Measurements from ENCODE around the gene TNFRSF1A. TPM values are rescaled to one million over a fixed set of nuclear protein-coding genes. Genes with fewer than 3 reads are reported as not detected.

Gene TNFRSF1A
- total and polyA plus RNA-seq, 2 of the 13 experiments (the other 11 are each of a cell fraction or from before 2014, with no cell fraction given): 41.5 to 61.2 TPM

DNA sequence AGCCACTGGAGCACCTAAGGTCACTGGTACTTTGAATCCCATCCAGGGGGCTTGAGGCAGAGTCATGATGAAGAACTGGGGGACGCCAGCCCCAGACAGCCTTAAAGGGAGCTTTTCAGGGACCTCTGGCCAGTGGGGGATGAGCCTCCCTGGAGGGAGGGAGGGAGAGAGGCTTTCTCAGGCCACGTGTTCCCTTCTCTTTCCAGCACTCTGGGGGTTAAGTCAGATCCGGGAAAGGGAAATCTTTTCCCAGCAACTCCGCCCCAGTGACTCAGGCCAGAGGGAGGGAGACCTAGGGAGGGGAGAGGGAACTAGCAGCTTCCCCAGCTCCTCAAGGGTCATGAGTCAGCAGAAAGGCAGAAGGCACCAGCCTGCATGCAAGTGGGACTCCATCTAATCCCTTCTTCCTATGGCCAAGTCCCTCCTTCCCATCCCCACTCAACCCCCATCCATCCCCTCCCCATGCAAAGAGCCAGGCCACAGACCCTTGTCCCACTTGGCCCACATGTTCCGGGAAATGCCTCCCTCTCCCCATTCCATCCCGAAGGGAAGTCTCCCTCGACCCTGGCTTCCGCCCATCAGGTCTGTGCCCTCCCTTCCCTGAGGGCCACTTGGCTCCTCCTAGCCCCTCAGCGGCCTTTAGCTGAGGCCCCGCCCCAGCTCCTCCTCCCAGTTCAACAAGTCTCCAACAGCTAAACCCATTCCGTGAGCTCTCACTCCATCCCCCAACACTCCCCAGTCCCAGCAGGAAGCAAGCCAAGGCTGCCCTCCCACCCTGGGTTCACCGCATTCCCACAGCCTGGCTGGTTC is 5.6 kb downstream of the TNFRSF1A start (continued):
- TF ChIP-seq NKX3-1 (CRISPR knock-in tag; IDR thresholded peaks at IDR 0.05): peak; percentile 21; the same call in 1 of the 2 replicates
- TF ChIP-seq ZBTB42 (CRISPR knock-in tag; IDR thresholded peaks at IDR 0.05): 0 out of 2 replicates have a peak, but pooled peaks have one; percentile 27
- no peak for TF ChIP-seq ZSCAN21 (CRISPR knock-in tag; IDR thresholded peaks at IDR 0.05; ENCODE audit: borderline replicate concordance)
- no peak for TF ChIP-seq ZFP82 (CRISPR knock-in tag; IDR thresholded peaks at IDR 0.05; ENCODE audit: borderline replicate concordance)
- no peak for TF ChIP-seq MATR3 (CRISPR knock-in tag; IDR thresholded peaks at IDR 0.05)
- no peak for TF ChIP-seq AGO2 (optimal IDR thresholded peaks at IDR 0.05; ENCODE audit: low read depth, low read length)
- TF ChIP-seq POLR2A (IDR thresholded peaks at IDR 0.05; ENCODE audit: insufficient read depth in 1 of 2, low read depth in 2 of 2, low read length in 2 of 2): peak in 1 of 2 experiments; percentile 83; a peak in 2 of 4 replicates
- TF ChIP-seq SRSF1 (optimal IDR thresholded peaks at IDR 0.05; ENCODE audit: low read depth, low read length): no peak
- no peak for TF ChIP-seq ZNF552 (CRISPR knock-in tag; IDR thresholded peaks at IDR 0.05; ENCODE audit: borderline replicate concordance)
- no peak for TF ChIP-seq ZNF234 (CRISPR knock-in tag; conservative IDR thresholded peaks at IDR 0.05)
- TF ChIP-seq ZNF343 (CRISPR knock-in tag; IDR thresholded peaks at IDR 0.05): no peak
- TF ChIP-seq, protein P1, sequence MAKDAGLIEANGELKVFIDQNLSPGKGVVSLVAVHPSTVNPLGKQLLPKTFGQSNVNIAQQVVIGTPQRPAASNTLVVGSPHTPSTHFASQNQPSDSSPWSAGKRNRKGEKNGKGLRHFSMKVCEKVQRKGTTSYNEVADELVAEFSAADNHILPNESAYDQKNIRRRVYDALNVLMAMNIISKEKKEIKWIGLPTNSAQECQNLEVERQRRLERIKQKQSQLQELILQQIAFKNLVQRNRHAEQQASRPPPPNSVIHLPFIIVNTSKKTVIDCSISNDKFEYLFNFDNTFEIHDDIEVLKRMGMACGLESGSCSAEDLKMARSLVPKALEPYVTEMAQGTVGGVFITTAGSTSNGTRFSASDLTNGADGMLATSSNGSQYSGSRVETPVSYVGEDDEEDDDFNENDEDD (CRISPR knock-in tag; IDR thresholded peaks at IDR 0.05; ENCODE audit: borderline replicate concordance): no peak; the same call in 1 of the 2 replicates
- no peak for TF ChIP-seq KDM1A (CRISPR knock-in tag; IDR thresholded peaks at IDR 0.05)
- peak; percentile 83 for TF ChIP-seq SP5 (CRISPR knock-in tag; IDR thresholded peaks at IDR 0.05; ENCODE audit: borderline replicate concordance, low read depth)
- TF ChIP-seq ZNF746 (CRISPR knock-in tag; IDR thresholded peaks at IDR 0.05): no peak; the same call in 1 of the 2 replicates
- peak; percentile 69; the same call in 1 of the 2 replicates for TF ChIP-seq ZNF691 (CRISPR knock-in tag; IDR thresholded peaks at IDR 0.05; ENCODE audit: borderline replicate concordance, low read depth)
- TF ChIP-seq FOXA1 (IDR thresholded peaks at IDR 0.05): no peak
- 0 out of 2 replicates have a peak, but pooled peaks have one; percentile 23 for TF ChIP-seq FOXA1 (CRISPR knock-in tag; IDR thresholded peaks at IDR 0.05)
- TF ChIP-seq ZNF780A (CRISPR knock-in tag; IDR thresholded peaks at IDR 0.05): no peak
- no peak for TF ChIP-seq ZNF550 (CRISPR knock-in tag; IDR thresholded peaks at IDR 0.05; ENCODE audit: borderline replicate concordance)
- TF ChIP-seq, protein P2, sequence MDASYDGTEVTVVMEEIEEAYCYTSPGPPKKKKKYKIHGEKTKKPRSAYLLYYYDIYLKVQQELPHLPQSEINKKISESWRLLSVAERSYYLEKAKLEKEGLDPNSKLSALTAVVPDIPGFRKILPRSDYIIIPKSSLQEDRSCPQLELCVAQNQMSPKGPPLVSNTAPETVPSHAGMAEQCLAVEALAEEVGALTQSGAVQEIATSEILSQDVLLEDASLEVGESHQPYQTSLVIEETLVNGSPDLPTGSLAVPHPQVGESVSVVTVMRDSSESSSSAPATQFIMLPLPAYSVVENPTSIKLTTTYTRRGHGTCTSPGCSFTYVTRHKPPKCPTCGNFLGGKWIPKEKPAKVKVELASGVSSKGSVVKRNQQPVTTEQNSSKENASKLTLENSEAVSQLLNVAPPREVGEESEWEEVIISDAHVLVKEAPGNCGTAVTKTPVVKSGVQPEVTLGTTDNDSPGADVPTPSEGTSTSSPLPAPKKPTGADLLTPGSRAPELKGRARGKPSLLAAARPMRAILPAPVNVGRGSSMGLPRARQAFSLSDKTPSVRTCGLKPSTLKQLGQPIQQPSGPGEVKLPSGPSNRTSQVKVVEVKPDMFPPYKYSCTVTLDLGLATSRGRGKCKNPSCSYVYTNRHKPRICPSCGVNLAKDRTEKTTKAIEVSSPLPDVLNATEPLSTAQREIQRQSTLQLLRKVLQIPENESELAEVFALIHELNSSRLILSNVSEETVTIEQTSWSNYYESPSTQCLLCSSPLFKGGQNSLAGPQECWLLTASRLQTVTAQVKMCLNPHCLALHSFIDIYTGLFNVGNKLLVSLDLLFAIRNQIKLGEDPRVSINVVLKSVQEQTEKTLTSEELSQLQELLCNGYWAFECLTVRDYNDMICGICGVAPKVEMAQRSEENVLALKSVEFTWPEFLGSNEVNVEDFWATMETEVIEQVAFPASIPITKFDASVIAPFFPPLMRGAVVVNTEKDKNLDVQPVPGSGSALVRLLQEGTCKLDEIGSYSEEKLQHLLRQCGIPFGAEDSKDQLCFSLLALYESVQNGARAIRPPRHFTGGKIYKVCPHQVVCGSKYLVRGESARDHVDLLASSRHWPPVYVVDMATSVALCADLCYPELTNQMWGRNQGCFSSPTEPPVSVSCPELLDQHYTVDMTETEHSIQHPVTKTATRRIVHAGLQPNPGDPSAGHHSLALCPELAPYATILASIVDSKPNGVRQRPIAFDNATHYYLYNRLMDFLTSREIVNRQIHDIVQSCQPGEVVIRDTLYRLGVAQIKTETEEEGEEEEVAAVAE (CRISPR knock-in tag; IDR thresholded peaks at IDR 0.05; ENCODE audit: borderline replicate concordance): no peak
- no peak for TF ChIP-seq SOX6 (IDR thresholded peaks at IDR 0.05)
- no peak; the same call in 1 of the 2 replicates for TF ChIP-seq SOX6 (CRISPR knock-in tag; IDR thresholded peaks at IDR 0.05)
- no peak for TF ChIP-seq FOXC1 (CRISPR knock-in tag; IDR thresholded peaks at IDR 0.05; ENCODE audit: borderline replicate concordance)
- peak; percentile 65; the same call in 1 of the 2 replicates for TF ChIP-seq GABPB1 (CRISPR knock-in tag; IDR thresholded peaks at IDR 0.05)
